HL-60 (cell line): ENCODE results near the gene WDR55.

Source experiments
- POLR2AphosphoS5 ChIP-seq: IDR thresholded peaks from 2 replicates; pipeline ENCODE4 v1.6.1; 2012; ENCODE audit warnings: low read depth
- TF ChIP-seq, protein P1 (sequence below): IDR thresholded peaks from one replicate; pipeline ENCODE4 v1.5.1; 2011; ENCODE audit warnings: low read length, control low read depth, inconsistent platforms; ENCODE audit not compliant: insufficient read depth

DNA sequence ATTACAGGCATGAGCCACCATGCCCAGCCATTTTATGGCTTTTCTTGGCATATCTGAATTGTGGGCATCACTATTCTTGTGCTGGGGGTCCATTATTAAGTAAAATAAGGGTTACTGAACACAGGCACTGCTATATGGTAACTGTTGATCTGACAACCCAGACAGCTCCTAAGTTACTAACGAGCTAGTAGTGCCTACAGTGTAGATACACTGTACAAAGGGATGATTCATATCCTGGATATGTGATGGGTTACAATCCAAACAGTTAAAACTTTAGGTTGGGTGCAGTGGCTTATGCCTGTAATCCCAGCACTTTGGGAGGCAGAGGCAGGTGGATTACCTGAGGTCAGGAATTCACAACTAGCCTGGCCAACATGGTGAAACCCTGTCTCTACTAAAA lies 36.0 kb upstream of the WDR55 start:
- TF ChIP-seq, protein P1, sequence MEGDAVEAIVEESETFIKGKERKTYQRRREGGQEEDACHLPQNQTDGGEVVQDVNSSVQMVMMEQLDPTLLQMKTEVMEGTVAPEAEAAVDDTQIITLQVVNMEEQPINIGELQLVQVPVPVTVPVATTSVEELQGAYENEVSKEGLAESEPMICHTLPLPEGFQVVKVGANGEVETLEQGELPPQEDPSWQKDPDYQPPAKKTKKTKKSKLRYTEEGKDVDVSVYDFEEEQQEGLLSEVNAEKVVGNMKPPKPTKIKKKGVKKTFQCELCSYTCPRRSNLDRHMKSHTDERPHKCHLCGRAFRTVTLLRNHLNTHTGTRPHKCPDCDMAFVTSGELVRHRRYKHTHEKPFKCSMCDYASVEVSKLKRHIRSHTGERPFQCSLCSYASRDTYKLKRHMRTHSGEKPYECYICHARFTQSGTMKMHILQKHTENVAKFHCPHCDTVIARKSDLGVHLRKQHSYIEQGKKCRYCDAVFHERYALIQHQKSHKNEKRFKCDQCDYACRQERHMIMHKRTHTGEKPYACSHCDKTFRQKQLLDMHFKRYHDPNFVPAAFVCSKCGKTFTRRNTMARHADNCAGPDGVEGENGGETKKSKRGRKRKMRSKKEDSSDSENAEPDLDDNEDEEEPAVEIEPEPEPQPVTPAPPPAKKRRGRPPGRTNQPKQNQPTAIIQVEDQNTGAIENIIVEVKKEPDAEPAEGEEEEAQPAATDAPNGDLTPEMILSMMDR, result no peak
- no peak for TF ChIP-seq POLR2AphosphoS5
